HG03095 (cell line): ENCODE data around the gene NYNRIN.
"Not testable (repeated sequence)": the region's sequence is repeated elsewhere in the genome, so short reads cannot be mapped to it uniquely, and the experiment has no call there.

Source experiments
- ATAC-seq: cut with Tn5 transposase; IDR thresholded peaks from one replicate; pipeline ENCODE4 v1.9.1; 2021; ENCODE audit warnings: moderate library complexity; ENCODE audit not compliant: unreplicated experiment

Gene NYNRIN

GRCh38 chr14:24369907-24370687 lies 28.7 kb upstream of the NYNRIN start:
- no peak for ATAC-seq

- no peak for ATAC-seq
Observed at GRCh38 chr14:24370748-24371147, 28.1 kb upstream of the NYNRIN start.

GRCh38 chr14:24371605-24372004 lies 27.2 kb upstream of the NYNRIN start:
- ATAC-seq = not testable (repeated sequence)

- ATAC-seq = no peak
Observed at GRCh38 chr14:24372701-24373416, 25.9 kb upstream of the NYNRIN start.

GRCh38 chr14:24376448-24377070 lies 22.2 kb upstream of the NYNRIN start:
- ATAC-seq = no peak

GRCh38 chr14:24377126-24377525 lies 21.7 kb upstream of the NYNRIN start:
- no peak for ATAC-seq

- ATAC-seq = no peak
Observed at GRCh38 chr14:24377657-24378056, 21.1 kb upstream of the NYNRIN start.

- no peak for ATAC-seq
Observed at GRCh38 chr14:24378327-24378726, 20.5 kb upstream of the NYNRIN start.

- ATAC-seq = no peak
Observed at GRCh38 chr14:24378981-24379906, 19.6 kb upstream of the NYNRIN start.

- no peak for ATAC-seq
Observed at GRCh38 chr14:24379907-24380730, 18.7 kb upstream of the NYNRIN start.

GRCh38 chr14:24381363-24382063 lies 17.3 kb upstream of the NYNRIN start:
- ATAC-seq = no peak

GRCh38 chr14:24382064-24382371 lies 16.8 kb upstream of the NYNRIN start:
- ATAC-seq = no peak

- no peak for ATAC-seq
Observed at GRCh38 chr14:24384169-24384568, 14.6 kb upstream of the NYNRIN start.

GRCh38 chr14:24385524-24385923 lies 13.3 kb upstream of the NYNRIN start:
- ATAC-seq = no peak

GRCh38 chr14:24387009-24387345 lies 11.8 kb upstream of the NYNRIN start:
- ATAC-seq = no peak

- not testable (repeated sequence) for ATAC-seq
Observed at GRCh38 chr14:24387579-24387978, 11.2 kb upstream of the NYNRIN start.

GRCh38 chr14:24388474-24389179 lies 10.2 kb upstream of the NYNRIN start:
- ATAC-seq = no peak

GRCh38 chr14:24389226-24389848 lies 9.5 kb upstream of the NYNRIN start:
- ATAC-seq = no peak
